Osteoblast (primary cell): ENCODE data around the gene CTSE. TPM values are rescaled to one million over a fixed set of nuclear protein-coding genes. Genes with fewer than 3 reads are reported as not detected.
"Not testable (repeated sequence)": the region's sequence is repeated elsewhere in the genome, so short reads cannot be mapped to it uniquely, and the experiment has no call there.

Source experiments
- DNase-seq: peaks from one replicate; pipeline ENCODE4 v3.0.0; 2011; ENCODE audit warnings: low spot score, mixed read lengths; ENCODE audit not compliant: insufficient read length; ENCODE audit errors: missing footprints
- H2AFZ ChIP-seq: 2 replicates; pipeline ENCODE4 v1.6.0; 2011; ENCODE audit warnings: mild to moderate bottlenecking, low read length
- H3K27ac ChIP-seq: 2 replicates; pipeline ENCODE4 v1.5.1; 2011; ENCODE audit warnings: mild to moderate bottlenecking, low read depth, low read length, moderate library complexity
- H3K27me3 ChIP-seq: 2 replicates; pipeline ENCODE4 v1.6.0; 2012; ENCODE audit warnings: mild to moderate bottlenecking, control low read depth, inconsistent platforms, low read length, moderate library complexity; ENCODE audit not compliant: insufficient read depth
- H3K36me3 ChIP-seq: 2 replicates; pipeline ENCODE4 v1.5.1; 2011; ENCODE audit warnings: mild to moderate bottlenecking, low read length, control low read depth, moderate library complexity; ENCODE audit not compliant: insufficient read depth
- H3K4me1 ChIP-seq: 2 replicates; pipeline ENCODE4 v1.5.1; 2011; ENCODE audit warnings: mild to moderate bottlenecking, low read length, control low read depth, moderate library complexity; ENCODE audit not compliant: insufficient read depth
- H3K4me2 ChIP-seq: 2 replicates; pipeline ENCODE4 v1.6.0; 2011; ENCODE audit warnings: mild to moderate bottlenecking, low read length; ENCODE audit not compliant: insufficient read depth
- H3K4me3 ChIP-seq: fragments of 200-600 bp; sonication (generic); 3 replicates; pipeline ENCODE4 v1.5.1; 2012; ENCODE audit warnings: mild to moderate bottlenecking, low read length, inconsistent platforms; ENCODE audit not compliant: insufficient read depth
- H3K79me2 ChIP-seq: 2 replicates; pipeline ENCODE4 v1.6.0; 2012; ENCODE audit warnings: mild to moderate bottlenecking, low read length, control low read depth, inconsistent platforms; ENCODE audit not compliant: insufficient read depth
- H3K9me3 ChIP-seq: 2 replicates; pipeline ENCODE4 v1.5.1; 2011; ENCODE audit warnings: low read depth, low read length, control low read depth
- H4K20me1 ChIP-seq: 2 replicates; pipeline ENCODE4 v1.6.0; 2012; ENCODE audit warnings: mild to moderate bottlenecking, low read length, control low read depth; ENCODE audit not compliant: insufficient read depth
- total RNA-seq: library from RNA; depleted of rRNA; stranded (reverse); fragments of >200 nt; gene quantifications from 2 replicates; pipeline ENCODE4 v1.2.3, GENCODE V29; 2012
- TF ChIP-seq, protein P1 (sequence below): IDR thresholded peaks from 2 replicates; pipeline ENCODE4 v1.5.1; 2011; ENCODE audit warnings: mild to moderate bottlenecking, low read depth, low read length, moderate library complexity; ENCODE audit errors: extremely low read depth

CTSE gene
- total RNA-seq, 1 donor: not detected

GRCh38 chr1:206060844-206061243 is 37.1 kb upstream of the CTSE start:
- H2AFZ ChIP-seq: no peak overlapping the region
- H3K36me3 ChIP-seq: no peaks in the 10 kb centered on the region
- no peak overlapping the region for H3K4me3 ChIP-seq
- TF ChIP-seq, protein P1, sequence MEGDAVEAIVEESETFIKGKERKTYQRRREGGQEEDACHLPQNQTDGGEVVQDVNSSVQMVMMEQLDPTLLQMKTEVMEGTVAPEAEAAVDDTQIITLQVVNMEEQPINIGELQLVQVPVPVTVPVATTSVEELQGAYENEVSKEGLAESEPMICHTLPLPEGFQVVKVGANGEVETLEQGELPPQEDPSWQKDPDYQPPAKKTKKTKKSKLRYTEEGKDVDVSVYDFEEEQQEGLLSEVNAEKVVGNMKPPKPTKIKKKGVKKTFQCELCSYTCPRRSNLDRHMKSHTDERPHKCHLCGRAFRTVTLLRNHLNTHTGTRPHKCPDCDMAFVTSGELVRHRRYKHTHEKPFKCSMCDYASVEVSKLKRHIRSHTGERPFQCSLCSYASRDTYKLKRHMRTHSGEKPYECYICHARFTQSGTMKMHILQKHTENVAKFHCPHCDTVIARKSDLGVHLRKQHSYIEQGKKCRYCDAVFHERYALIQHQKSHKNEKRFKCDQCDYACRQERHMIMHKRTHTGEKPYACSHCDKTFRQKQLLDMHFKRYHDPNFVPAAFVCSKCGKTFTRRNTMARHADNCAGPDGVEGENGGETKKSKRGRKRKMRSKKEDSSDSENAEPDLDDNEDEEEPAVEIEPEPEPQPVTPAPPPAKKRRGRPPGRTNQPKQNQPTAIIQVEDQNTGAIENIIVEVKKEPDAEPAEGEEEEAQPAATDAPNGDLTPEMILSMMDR: no peak
- no peaks in the 10 kb centered on the region for H3K4me1 ChIP-seq
- H3K27ac ChIP-seq: no peak overlapping the region
- H4K20me1 ChIP-seq: no peaks in the 10 kb centered on the region
- H3K9me3 ChIP-seq: no peaks in the 10 kb centered on the region
- DNase-seq: peak; percentile 9
- H3K27me3 ChIP-seq: peaks cover 16% of the 10 kb centered on the region
- no peak overlapping the region for H3K4me2 ChIP-seq
- no peaks in the 10 kb centered on the region for H3K79me2 ChIP-seq

- Histone ChIP-seq H3K36me3 (no peaks in the 10 kb centered on the region), H3K4me2 (no peak overlapping the region), H3K27ac (no peak overlapping the region), H3K9me3 (no peaks in the 10 kb centered on the region), H4K20me1 (no peaks in the 10 kb centered on the region), H2AFZ (no peak overlapping the region), H3K79me2 (no peaks in the 10 kb centered on the region), H3K4me3 (no peak overlapping the region), H3K27me3 (peaks cover 11% of the 10 kb centered on the region), H3K4me1 (no peaks in the 10 kb centered on the region)
- DNase-seq: peak; percentile 6
- TF ChIP-seq, protein P1: no peak
Observed at GRCh38 chr1:206059355-206059915, 35.7 kb upstream of the CTSE start.

- no peaks in the 10 kb centered on the region for H3K79me2 ChIP-seq
- TF ChIP-seq, protein P1: no peak
- DNase-seq: no peak
- no peak overlapping the region for H3K4me2 ChIP-seq
- H3K36me3 ChIP-seq: no peaks in the 10 kb centered on the region
- no peaks in the 10 kb centered on the region for H3K9me3 ChIP-seq
- no peak overlapping the region for H3K4me3 ChIP-seq
- no peak overlapping the region for H2AFZ ChIP-seq
- H3K27me3 ChIP-seq: peaks cover 11% of the 10 kb centered on the region
- H4K20me1 ChIP-seq: no peaks in the 10 kb centered on the region
- H3K27ac ChIP-seq: no peak overlapping the region
- H3K4me1 ChIP-seq: no peaks in the 10 kb centered on the region
Observed at GRCh38 chr1:206058927-206059292, 35.2 kb upstream of the CTSE start.

DNA sequence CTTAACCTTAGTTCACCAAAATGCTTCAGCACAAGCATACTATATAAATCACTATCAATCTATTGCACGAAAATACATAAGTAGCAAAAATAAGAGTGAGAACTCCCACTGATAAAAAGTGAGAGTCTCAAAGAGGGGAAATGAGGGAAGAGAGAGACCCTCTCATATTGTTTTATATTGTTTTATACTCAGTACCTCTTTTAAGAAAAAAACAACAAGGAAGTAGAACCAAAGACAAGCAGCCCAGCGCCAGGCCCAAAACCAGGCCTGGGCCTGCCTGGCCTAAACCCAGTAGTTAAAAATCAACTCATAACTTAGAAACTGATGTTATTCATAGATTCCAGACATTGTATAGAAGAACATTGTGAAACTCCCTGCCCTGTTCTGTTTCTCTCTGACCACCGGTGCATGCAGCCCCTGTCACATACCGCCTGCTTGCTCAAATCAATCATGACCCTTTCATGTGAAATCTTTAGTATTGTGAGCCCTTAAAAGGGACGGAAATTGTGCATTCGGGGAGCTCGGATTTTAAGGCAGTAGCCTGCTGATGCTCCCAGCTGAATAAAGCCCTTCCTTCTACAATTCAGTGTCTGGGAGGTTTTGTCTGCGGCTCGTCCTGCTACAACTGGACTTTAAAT is 34.7 kb upstream of the CTSE start:
- H3K36me3 ChIP-seq, H3K27ac ChIP-seq, H3K4me1 ChIP-seq, H3K4me2 ChIP-seq, H4K20me1 ChIP-seq, DNase-seq, H3K79me2 ChIP-seq, H3K9me3 ChIP-seq, H3K4me3 ChIP-seq, H2AFZ ChIP-seq: not testable (repeated sequence)
- peaks cover 11% of the 10 kb centered on the region for H3K27me3 ChIP-seq

GRCh38 chr1:206055639-206056323 is 32.1 kb upstream of the CTSE start:
- not testable (repeated sequence) for H3K4me3 ChIP-seq, H2AFZ ChIP-seq, H3K79me2 ChIP-seq, H3K36me3 ChIP-seq, H3K27ac ChIP-seq, H3K4me1 ChIP-seq, H3K27me3 ChIP-seq, H3K4me2 ChIP-seq, H3K9me3 ChIP-seq, DNase-seq, H4K20me1 ChIP-seq

DNA sequence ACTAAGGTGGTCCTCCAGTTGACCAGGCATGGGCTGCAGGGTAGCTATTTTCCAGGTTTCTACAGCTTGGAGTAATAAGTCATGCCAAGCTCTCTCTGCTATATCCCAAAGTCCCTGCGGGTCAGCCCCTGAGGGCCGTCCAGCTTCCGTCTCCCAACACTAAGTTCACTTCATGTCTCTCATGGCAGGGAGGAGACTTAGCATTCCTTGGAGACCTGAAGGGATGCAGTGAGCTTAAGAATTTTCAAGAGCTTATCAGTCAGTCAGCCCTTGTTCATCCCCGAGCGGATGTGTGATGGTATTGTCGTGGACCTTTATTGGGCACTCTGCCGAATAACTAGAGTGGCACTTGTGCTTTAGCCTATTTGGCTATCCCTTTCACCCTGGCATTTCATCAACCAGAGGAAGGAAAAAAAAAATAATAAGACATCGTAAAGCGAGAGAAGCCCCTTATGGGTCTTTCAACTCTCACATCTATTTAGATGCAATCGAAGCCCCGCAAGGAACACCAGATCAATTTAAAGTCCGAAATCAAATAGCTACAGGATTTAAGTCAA is 31.5 kb upstream of the CTSE start:
- not testable (repeated sequence) for H3K27me3 ChIP-seq, H4K20me1 ChIP-seq, H3K27ac ChIP-seq, H3K79me2 ChIP-seq, H3K4me3 ChIP-seq, H3K9me3 ChIP-seq, H3K36me3 ChIP-seq, DNase-seq, H2AFZ ChIP-seq, H3K4me2 ChIP-seq, H3K4me1 ChIP-seq
